HepG2 (cell line): Measurements from ENCODE around the gene ZFHX3. TPM values are rescaled to one million over a fixed set of nuclear protein-coding genes. Genes with fewer than 3 reads are reported as not detected.

Experiments used
- ADNP ChIP-seq: sonication (generic); formaldehyde crosslinking; IDR thresholded peaks from 2 replicates; pipeline ENCODE4 v1.4.0; 2020; ENCODE audit warnings: missing genetic modification reagents
- HMGA1 ChIP-seq: sonication (generic); formaldehyde crosslinking; conservative IDR thresholded peaks from 2 replicates; pipeline ENCODE4 v1.4.0; 2020; ENCODE audit warnings: missing genetic modification reagents
- KAT2B ChIP-seq: fragments of 150-350 bp; IDR thresholded peaks from 2 replicates; pipeline ENCODE4 v1.6.1; 2014; ENCODE audit warnings: low read depth, low read length, borderline replicate concordance
- MAF1 ChIP-seq: sonication (generic); formaldehyde crosslinking; IDR thresholded peaks from 2 replicates; pipeline ENCODE4 v1.5.0; 2020; ENCODE audit warnings: missing genetic modification reagents, borderline replicate concordance
- NCOA5 ChIP-seq: sonication (generic); formaldehyde crosslinking; IDR thresholded peaks from 2 replicates; pipeline ENCODE4 v1.4.0; 2020; ENCODE audit warnings: missing genetic modification reagents
- NR2F2 ChIP-seq: IDR thresholded peaks from 2 replicates; pipeline ENCODE4 v1.6.1; 2012; ENCODE audit warnings: low read depth, inconsistent platforms, borderline replicate concordance
- ONECUT2 ChIP-seq: sonication (generic); formaldehyde crosslinking; IDR thresholded peaks from 2 replicates; pipeline ENCODE4 v1.4.0; 2020; ENCODE audit warnings: missing genetic modification reagents
- SIN3A ChIP-seq: IDR thresholded peaks from 2 replicates; pipeline ENCODE4 v1.6.1; 2011; ENCODE audit warnings: low read depth, mild to moderate bottlenecking, control low read depth, low read length, borderline replicate concordance
- SKI ChIP-seq: fragments of 450-650 bp; IDR thresholded peaks from one replicate; pipeline ENCODE4 v1.6.1; 2018; ENCODE audit warnings: mild to moderate bottlenecking; ENCODE audit not compliant: partially characterized antibody
- SRSF1 ChIP-seq: fragments of 200-400 bp; formaldehyde crosslinking; optimal IDR thresholded peaks from 2 replicates; pipeline ENCODE3; 2017; ENCODE audit warnings: mild to moderate bottlenecking, low read depth, low read length, moderate library complexity
- XBP1 ChIP-seq: sonication (generic); formaldehyde crosslinking; IDR thresholded peaks from 2 replicates; pipeline ENCODE4 v1.5.0; 2020; ENCODE audit warnings: missing genetic modification reagents
- XRCC5 ChIP-seq: fragments of 200-400 bp; formaldehyde crosslinking; optimal IDR thresholded peaks from 2 replicates; pipeline ENCODE3; 2017; ENCODE audit warnings: mild to moderate bottlenecking, low read length
- ZNF337 ChIP-seq: sonication (generic); formaldehyde crosslinking; IDR thresholded peaks from 2 replicates; pipeline ENCODE4 v1.5.1; 2020; ENCODE audit warnings: missing genetic modification reagents, low read depth, mild to moderate bottlenecking, borderline replicate concordance
- ZNF530 ChIP-seq: sonication (generic); formaldehyde crosslinking; IDR thresholded peaks from 2 replicates; pipeline ENCODE4 v1.5.0; 2020; ENCODE audit warnings: low read depth, mild to moderate bottlenecking, missing genetic modification reagents
- ZNF558 ChIP-seq: sonication (generic); formaldehyde crosslinking; IDR thresholded peaks from 2 replicates; pipeline ENCODE4 v1.9.0; 2022; ENCODE audit warnings: mild to moderate bottlenecking, missing genetic modification reagents, borderline replicate concordance
- ZNF646 ChIP-seq: sonication (generic); formaldehyde crosslinking; IDR thresholded peaks from 2 replicates; pipeline ENCODE4 v1.9.0; 2021; ENCODE audit warnings: mild to moderate bottlenecking, missing genetic modification reagents
- ZNF766 ChIP-seq: sonication (generic); formaldehyde crosslinking; IDR thresholded peaks from 2 replicates; pipeline ENCODE4 v1.5.0; 2020; ENCODE audit warnings: missing genetic modification reagents, borderline replicate concordance
- ZNF768 ChIP-seq: sonication (generic); formaldehyde crosslinking; IDR thresholded peaks from 2 replicates; pipeline ENCODE4 v1.4.0; 2020; ENCODE audit warnings: missing genetic modification reagents
- polyA plus RNA-seq, 8 experiments: library from polyadenylated mRNA; depleted of rRNA in 3 of 8; stranded (reverse) in 7 of 8; unstranded in 1 of 8; fragments of >200 nt; fragmentation: Illumina TruSeq in 4 of 8; extraction: Trizol in 4 of 8; gene quantifications; 2 replicates each; pipeline versions ENCODE4 v1.2.1 to v1.2.3, GENCODE V29; 2011 to 2016; ENCODE audit warnings: low read depth in 4 of 8, missing spikeins in 1 of 8, mixed read lengths in 1 of 8; ENCODE audit not compliant: insufficient read depth in 1 of 8
- total RNA-seq, 5 experiments: library from RNA; depleted of rRNA; stranded (reverse); fragments of >200 nt; fragmentation: Illumina TruSeq; extraction: Trizol; gene quantifications; 2 replicates each; pipeline ENCODE4 v1.2.3, GENCODE V29; 2016; ENCODE audit warnings: low read depth in 1 of 5
- TF ChIP-seq, protein P1 (sequence below): sonication (generic); formaldehyde crosslinking; IDR thresholded peaks from 2 replicates; pipeline ENCODE4 v1.5.0; 2020; ENCODE audit warnings: mild to moderate bottlenecking, missing genetic modification reagents
- TF ChIP-seq, protein P2 (sequence below): sonication (generic); formaldehyde crosslinking; IDR thresholded peaks from 2 replicates; pipeline ENCODE4 v1.4.0; 2020; ENCODE audit warnings: missing genetic modification reagents

ZFHX3 gene
- total and polyA plus RNA-seq, 2 of the 13 experiments (the other 11 are each of a cell fraction or from before 2014, with no cell fraction given), result 5.0 to 6.0 TPM

- no peak for TF ChIP-seq SRSF1
- no peak for TF ChIP-seq ZNF337 (CRISPR knock-in tag)
- TF ChIP-seq ZNF646 (CRISPR knock-in tag), result peak; percentile 78; the same call in 1 of the 2 replicates
- no peak for TF ChIP-seq HMGA1 (CRISPR knock-in tag)
- no peak for TF ChIP-seq XRCC5
- no peak for TF ChIP-seq ZNF766 (CRISPR knock-in tag)
- TF ChIP-seq ZNF768 (CRISPR knock-in tag), result no peak
- TF ChIP-seq, protein P1, sequence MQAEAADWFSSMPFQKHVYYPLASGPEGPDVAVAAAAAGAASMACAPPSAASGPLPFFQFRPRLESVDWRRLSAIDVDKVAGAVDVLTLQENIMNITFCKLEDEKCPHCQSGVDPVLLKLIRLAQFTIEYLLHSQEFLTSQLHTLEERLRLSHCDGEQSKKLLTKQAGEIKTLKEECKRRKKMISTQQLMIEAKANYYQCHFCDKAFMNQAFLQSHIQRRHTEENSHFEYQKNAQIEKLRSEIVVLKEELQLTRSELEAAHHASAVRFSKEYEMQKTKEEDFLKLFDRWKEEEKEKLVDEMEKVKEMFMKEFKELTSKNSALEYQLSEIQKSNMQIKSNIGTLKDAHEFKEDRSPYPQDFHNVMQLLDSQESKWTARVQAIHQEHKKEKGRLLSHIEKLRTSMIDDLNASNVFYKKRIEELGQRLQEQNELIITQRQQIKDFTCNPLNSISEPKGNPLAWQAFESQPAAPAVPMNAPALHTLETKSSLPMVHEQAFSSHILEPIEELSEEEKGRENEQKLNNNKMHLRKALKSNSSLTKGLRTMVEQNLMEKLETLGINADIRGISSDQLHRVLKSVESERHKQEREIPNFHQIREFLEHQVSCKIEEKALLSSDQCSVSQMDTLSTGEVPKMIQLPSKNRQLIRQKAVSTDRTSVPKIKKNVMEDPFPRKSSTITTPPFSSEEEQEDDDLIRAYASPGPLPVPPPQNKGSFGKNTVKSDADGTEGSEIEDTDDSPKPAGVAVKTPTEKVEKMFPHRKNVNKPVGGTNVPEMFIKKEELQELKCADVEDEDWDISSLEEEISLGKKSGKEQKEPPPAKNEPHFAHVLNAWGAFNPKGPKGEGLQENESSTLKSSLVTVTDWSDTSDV (CRISPR knock-in tag), result no peak
- no peak; the same call in 1 of the 2 replicates for TF ChIP-seq KAT2B
- peak; percentile 75 for TF ChIP-seq ONECUT2 (CRISPR knock-in tag)
- no peak for TF ChIP-seq SKI
- TF ChIP-seq NCOA5 (CRISPR knock-in tag), result no peak
- TF ChIP-seq SIN3A, result no peak
- no peak for TF ChIP-seq XBP1 (CRISPR knock-in tag)
- no peak for TF ChIP-seq ADNP (CRISPR knock-in tag)
- TF ChIP-seq, protein P2, sequence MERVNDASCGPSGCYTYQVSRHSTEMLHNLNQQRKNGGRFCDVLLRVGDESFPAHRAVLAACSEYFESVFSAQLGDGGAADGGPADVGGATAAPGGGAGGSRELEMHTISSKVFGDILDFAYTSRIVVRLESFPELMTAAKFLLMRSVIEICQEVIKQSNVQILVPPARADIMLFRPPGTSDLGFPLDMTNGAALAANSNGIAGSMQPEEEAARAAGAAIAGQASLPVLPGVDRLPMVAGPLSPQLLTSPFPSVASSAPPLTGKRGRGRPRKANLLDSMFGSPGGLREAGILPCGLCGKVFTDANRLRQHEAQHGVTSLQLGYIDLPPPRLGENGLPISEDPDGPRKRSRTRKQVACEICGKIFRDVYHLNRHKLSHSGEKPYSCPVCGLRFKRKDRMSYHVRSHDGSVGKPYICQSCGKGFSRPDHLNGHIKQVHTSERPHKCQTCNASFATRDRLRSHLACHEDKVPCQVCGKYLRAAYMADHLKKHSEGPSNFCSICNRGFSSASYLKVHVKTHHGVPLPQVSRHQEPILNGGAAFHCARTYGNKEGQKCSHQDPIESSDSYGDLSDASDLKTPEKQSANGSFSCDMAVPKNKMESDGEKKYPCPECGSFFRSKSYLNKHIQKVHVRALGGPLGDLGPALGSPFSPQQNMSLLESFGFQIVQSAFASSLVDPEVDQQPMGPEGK (CRISPR knock-in tag), result peak; percentile 12; the same call in 1 of the 2 replicates
- TF ChIP-seq MAF1 (CRISPR knock-in tag), result no peak
- no peak for TF ChIP-seq ZNF558 (CRISPR knock-in tag)
- TF ChIP-seq ZNF530 (CRISPR knock-in tag), result no peak
- 0 out of 2 replicates have a peak, but pooled peaks have one; percentile 15 for TF ChIP-seq NR2F2
Observed at GRCh38 chr16:72896485-72897118, 151.3 kb downstream of the ZFHX3 start (continued).
